PC-3 (cell line): ENCODE data around the gene BMPR1A. TPM values are rescaled to one million over a fixed set of nuclear protein-coding genes. Genes with fewer than 3 reads are reported as not detected.

Experiments used
- ATAC-seq: fragments of 200-7000 bp; cut with Tn5 transposase; 2 replicates; pipeline ENCODE4 v1.9.1; 2020; ENCODE audit warnings: mild to moderate bottlenecking, moderate library complexity
- BruUV-seq: library from RNA; stranded (reverse); fragments of 400-500 nt; replicated peaks from 2 replicates; lab custom pipeline; 2021; lab: Mats Ljungman, UMichigan
- CTCF ChIA-PET: fragments of 300-600 bp; sonication (Branson Sonifier 250); formaldehyde crosslinking; loops from one replicate; lab custom pipeline; 2022; ENCODE audit warnings: antibody characterized with exemption; lab: Charles Lee
- POLR2A ChIA-PET: fragments of 300-600 bp; sonication (Branson Sonifier 250); formaldehyde crosslinking; loops from one replicate; lab custom pipeline; 2022; ENCODE audit warnings: antibody characterized with exemption; ENCODE audit not compliant: unreplicated experiment; lab: Charles Lee
- DNase-seq: peaks from one replicate; pipeline ENCODE4 v3.0.0-alpha.2; 2015
- H2AFZ ChIP-seq: fragments of 300-600 bp; sonication (generic); 2 replicates; pipeline ENCODE4 v1.6.0; 2016; ENCODE audit warnings: antibody characterized with exemption, low read length
- H3F3A ChIP-seq: fragments of 300-600 bp; sonication (generic); one replicate; pipeline ENCODE4 v1.6.0; 2017; ENCODE audit warnings: antibody characterized with exemption, low read length, control low read depth, mild to moderate bottlenecking; ENCODE audit not compliant: unreplicated experiment
- H3K27ac ChIP-seq: fragments of 300-600 bp; sonication (generic); 2 replicates; pipeline ENCODE4 v1.5.1; 2016; ENCODE audit warnings: mild to moderate bottlenecking, low read length
- H3K27me3 ChIP-seq: fragments of 300-600 bp; sonication (generic); 2 replicates; pipeline ENCODE4 v1.6.1; 2016; ENCODE audit warnings: low read length, mixed read lengths
- H3K36me3 ChIP-seq: fragments of 300-600 bp; sonication (generic); 2 replicates; pipeline ENCODE4 v1.6.1; 2016; ENCODE audit warnings: low read depth, mixed run types, low read length, mixed read lengths
- H3K4me1 ChIP-seq: fragments of 300-600 bp; sonication (generic); 2 replicates; pipeline ENCODE4 v1.5.1; 2016; ENCODE audit warnings: low read length; ENCODE audit not compliant: insufficient read depth
- H3K4me2 ChIP-seq: fragments of 300-600 bp; sonication (generic); 2 replicates; pipeline ENCODE4 v1.6.0; 2016; ENCODE audit warnings: low read length
- H3K4me3 ChIP-seq: fragments of 300-600 bp; sonication (generic); 2 replicates; pipeline ENCODE4 v1.5.1; 2016; ENCODE audit warnings: mild to moderate bottlenecking, low read length, mixed read lengths
- H3K79me2 ChIP-seq: fragments of 300-600 bp; sonication (generic); 2 replicates; pipeline ENCODE4 v1.6.1; 2017; ENCODE audit warnings: low read length, mixed read lengths
- H3K9ac ChIP-seq: fragments of 300-600 bp; sonication (generic); 2 replicates; pipeline ENCODE4 v1.6.0; 2016; ENCODE audit warnings: mild to moderate bottlenecking, low read length
- H3K9me2 ChIP-seq: fragments of 300-600 bp; sonication (generic); replicated peaks from 2 replicates; pipeline ENCODE4 v1.6.1; 2016; ENCODE audit warnings: mixed run types, low read length, mixed read lengths
- H3K9me3 ChIP-seq: fragments of 300-600 bp; sonication (generic); 2 replicates; pipeline ENCODE4 v1.6.1; 2016; ENCODE audit warnings: low read length, mixed read lengths
- H4K20me1 ChIP-seq: fragments of 300-600 bp; sonication (generic); 2 replicates; pipeline ENCODE4 v1.6.1; 2016; ENCODE audit warnings: low read length, mixed read lengths
- CTCF ChIP-seq: fragments of 300-600 bp; sonication (generic); conservative IDR thresholded peaks from 2 replicates; pipeline ENCODE4 v1.5.1; 2017; ENCODE audit warnings: antibody characterized with exemption, low read depth, mild to moderate bottlenecking, low read length
- EZH2 ChIP-seq: fragments of 300-600 bp; sonication (generic); IDR thresholded peaks from one replicate; pipeline ENCODE4 v1.6.1; 2017; ENCODE audit warnings: antibody characterized with exemption, mild to moderate bottlenecking, low read length; ENCODE audit not compliant: unreplicated experiment
- EZH2phosphoT487 ChIP-seq: fragments of 300-600 bp; sonication (generic); IDR thresholded peaks from 2 replicates; pipeline ENCODE4 v1.6.1; 2018; ENCODE audit warnings: mild to moderate bottlenecking, antibody characterized with exemption, low read length, borderline replicate concordance
- intact Hi-C: fragments of 100-400 bp; cut with micrococcal nuclease; formaldehyde crosslinking; loops from 2 replicates; pipeline ENCODE4 v1.9.0; 2023
- total RNA-seq: library from RNA; depleted of rRNA; stranded (reverse); fragments of >200 nt; gene quantifications from 2 replicates; pipeline ENCODE4 v1.2.3, GENCODE V29; 2014

Gene BMPR1A
- total RNA-seq, 1 experiment from 2014 or later, result 14.5 TPM

DNA sequence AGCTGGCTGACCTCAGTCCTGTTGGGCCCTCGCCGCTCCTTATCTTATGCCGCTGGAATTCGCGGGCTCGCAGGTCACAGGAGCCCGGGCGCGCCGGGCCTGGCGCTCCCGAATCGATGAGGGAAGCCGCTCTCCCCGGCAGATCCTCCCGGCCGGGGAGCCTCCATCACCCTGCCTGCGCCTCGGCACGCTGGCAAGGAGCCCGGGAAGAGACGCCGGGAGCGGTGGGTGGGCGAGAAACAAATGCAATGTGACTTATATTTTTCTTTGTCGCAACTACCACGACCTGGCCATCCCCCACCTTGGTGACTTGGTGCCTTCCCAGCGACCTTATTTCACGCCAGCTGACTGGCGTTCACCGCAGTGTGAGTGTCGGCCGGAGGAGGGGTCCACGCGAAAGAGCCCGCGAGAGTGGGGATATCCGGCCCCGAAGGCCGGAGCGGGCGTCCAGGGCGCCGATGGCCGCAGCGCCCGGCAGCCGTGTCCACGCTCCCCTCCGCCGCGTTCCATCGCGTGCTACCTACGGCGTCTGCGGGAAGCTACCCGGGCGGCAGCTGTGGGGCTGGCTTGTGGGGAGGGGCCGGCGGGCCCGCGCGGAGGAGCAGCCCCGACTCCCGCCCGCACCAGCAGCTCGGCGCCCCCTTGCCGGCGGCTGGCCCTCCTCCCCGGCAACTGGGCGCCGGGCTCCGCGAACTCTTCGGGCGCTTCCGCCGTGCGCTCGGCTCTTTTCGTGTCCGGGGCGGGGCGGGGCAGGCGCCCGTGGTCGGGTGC, 494 bp upstream of the BMPR1A start:
- BruUV-seq, result no TSS peak

DNA sequence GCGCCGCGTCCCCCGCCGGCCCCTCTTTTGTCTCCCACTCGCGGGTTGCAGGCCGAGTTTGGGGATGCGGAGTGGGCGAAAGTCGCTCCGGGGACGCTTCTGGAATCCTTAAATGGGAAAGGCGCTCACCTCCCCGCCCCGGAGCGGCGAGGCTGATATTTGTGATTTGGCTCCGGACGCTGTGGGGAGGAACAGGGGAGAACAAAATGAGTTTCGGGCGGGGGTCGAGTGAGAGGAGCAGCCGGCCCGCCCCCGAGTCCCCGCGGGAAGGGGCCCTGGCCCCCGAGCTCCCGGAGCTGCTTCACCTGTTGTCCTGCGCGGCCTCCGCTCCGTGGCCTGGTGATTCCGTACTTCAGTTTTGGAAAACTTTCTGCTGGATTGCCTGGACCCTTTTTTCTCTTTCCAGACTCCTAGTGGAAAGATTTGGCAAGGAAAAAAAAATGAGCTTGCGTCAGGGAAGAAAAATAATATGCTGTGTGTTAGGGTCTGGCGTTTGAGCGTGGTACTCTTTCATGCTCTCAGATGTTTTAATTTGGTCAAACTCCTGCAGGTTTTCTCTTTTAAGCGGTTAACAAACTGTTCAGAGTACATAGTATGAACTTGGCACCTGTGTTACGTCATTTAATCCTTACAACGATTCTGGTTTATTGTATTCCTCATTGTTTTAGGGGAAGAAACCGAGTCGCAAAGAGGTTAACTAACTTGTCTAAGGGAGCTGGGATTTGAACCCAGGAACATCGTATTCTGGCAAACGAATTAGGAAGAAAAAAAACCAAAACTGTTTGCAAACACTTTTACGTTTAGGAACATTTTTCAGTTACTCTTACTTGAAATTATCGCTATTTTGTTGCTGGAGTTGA, 924 bp downstream of the BMPR1A start:
- TF ChIP-seq CTCF, result no peak; the same call in 1 of the 2 replicates
- TF ChIP-seq EZH2, result no peak
- no peak for TF ChIP-seq EZH2phosphoT487
- ATAC-seq, result peak; percentile 4
- peak overlapping the region; percentile 79 for H3K4me2 ChIP-seq
- H3K36me3 ChIP-seq, result no peaks in the 10 kb centered on the region
- H2AFZ ChIP-seq, result peak overlapping the region; percentile 71
- H4K20me1 ChIP-seq, result no peaks in the 10 kb centered on the region; the same call in 1 of the 2 replicates
- H3K4me1 ChIP-seq, result peaks cover 9% of the 10 kb centered on the region; the same call in 1 of the 2 replicates
- H3K9me3 ChIP-seq, result no peaks in the 10 kb centered on the region
- TSS peak; percentile 50 for BruUV-seq
- H3K79me2 ChIP-seq, result peaks cover 71% of the 10 kb centered on the region
- H3K27ac ChIP-seq, result 0 out of 2 replicates have a peak overlapping the region, but pooled peaks have one; percentile 3
- intact Hi-C loops, result loop anchor here (2.0 kb wide), 1 partner anchor 47 kb away; no protein-coding TSS in a partner anchor
- peak; percentile 65 for DNase-seq
- H3F3A ChIP-seq, result no peaks in the 10 kb centered on the region
- POLR2A ChIA-PET, result interaction anchor here (0.7 kb wide), 2 partner anchors 109 to 212 kb away, joined by 3 to 5 read pairs; no protein-coding TSS in a partner anchor
- H3K4me3 ChIP-seq, result peak overlapping the region; percentile 85
- no peaks in the 10 kb centered on the region for H3K27me3 ChIP-seq
- H3K9ac ChIP-seq, result peak overlapping the region; percentile 79
- no peaks in the 10 kb centered on the region for H3K9me2 ChIP-seq
- CTCF ChIA-PET, result interaction anchor here (0.6 kb wide), 3 partner anchors 28 to 116 kb away, joined by 3 to 4 read pairs (median 4); no protein-coding TSS in a partner anchor

More for the DNA sequence above, 494 bp upstream of the BMPR1A start:
- POLR2A ChIA-PET, result interaction anchor here (0.7 kb wide), 1 partner anchor 22 kb away, joined by 3 read pairs; no protein-coding TSS in a partner anchor
- ATAC-seq, result peak; percentile 80
- H3K9me3 ChIP-seq, result no peaks in the 10 kb centered on the region
- H3K9ac ChIP-seq, result peak overlapping the region; percentile 96
- H3K36me3 ChIP-seq, result no peaks in the 10 kb centered on the region
- peak overlapping the region; percentile 90 for H3K4me3 ChIP-seq
- H3K79me2 ChIP-seq, result peaks cover 57% of the 10 kb centered on the region
- H3K4me2 ChIP-seq, result peak overlapping the region; percentile 87
- peaks cover 9% of the 10 kb centered on the region; the same call in 1 of the 2 replicates for H3K4me1 ChIP-seq
- no peaks in the 10 kb centered on the region for H3K27me3 ChIP-seq
- no peak for TF ChIP-seq EZH2
- no peak for TF ChIP-seq CTCF
- intact Hi-C loops, result loop anchor here (1.0 to 2.0 kb wide), 2 partner anchors 45 to 143 kb away; no protein-coding TSS in a partner anchor
- CTCF ChIA-PET, result no interaction called here
- no peaks in the 10 kb centered on the region for H3K9me2 ChIP-seq
- DNase-seq, result peak; percentile 57
- H3F3A ChIP-seq, result no peaks in the 10 kb centered on the region
- peak overlapping the region; percentile 60 for H3K27ac ChIP-seq
- peak overlapping the region; percentile 93 for H2AFZ ChIP-seq
- no peaks in the 10 kb centered on the region; the same call in 1 of the 2 replicates for H4K20me1 ChIP-seq
